Ramos (cell line): Measurements from ENCODE around the gene CAMK2G.
"Not testable (repeated sequence)": the region's sequence is repeated elsewhere in the genome, so short reads cannot be mapped to it uniquely, and the experiment has no call there.

ENCODE experiments used
- in situ Hi-C: fragments of 300-500 bp; cut with MboI; formaldehyde crosslinking; loops from one replicate; pipeline ENCODE4 v1.14.3; 2022; ENCODE audit warnings: low sequenced_read_pairs; ENCODE audit not compliant: unreplicated experiment

The CAMK2G gene

DNA sequence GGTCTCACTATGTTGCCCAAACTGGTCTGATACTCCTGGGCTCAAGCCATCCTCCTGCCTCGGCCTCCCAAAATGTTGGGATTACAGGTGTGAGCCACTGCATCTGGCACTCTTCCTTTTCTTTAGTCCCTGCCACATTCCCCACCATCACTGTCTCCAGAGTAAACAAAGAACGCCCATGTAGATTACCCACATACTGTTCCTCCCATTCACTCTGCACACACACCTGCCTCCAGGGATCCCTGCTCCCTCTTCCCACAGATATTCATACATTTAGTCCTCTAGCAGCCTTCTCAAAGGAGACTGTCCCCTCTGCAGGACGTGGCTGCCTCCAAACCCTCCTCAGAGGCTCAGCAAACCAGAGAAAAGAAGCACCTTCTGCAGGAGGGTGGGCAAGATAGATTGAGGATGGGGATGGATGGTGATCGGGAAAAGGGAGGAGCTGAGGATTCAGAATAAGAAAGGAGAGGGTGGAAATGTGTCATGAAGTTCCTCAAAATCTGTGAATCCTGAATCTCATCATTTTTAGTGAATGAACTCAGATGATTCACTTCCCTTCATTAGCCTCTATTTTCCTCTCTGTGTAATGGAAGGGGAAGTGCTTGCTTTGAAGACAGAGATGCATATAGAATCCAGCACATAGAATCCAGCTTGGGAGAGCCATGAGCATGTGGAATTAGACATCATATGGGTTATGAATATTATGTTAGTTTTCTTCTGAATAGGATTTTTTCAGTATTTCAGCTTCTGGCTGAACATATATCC lies 31.1 kb upstream of the CAMK2G start:
- in situ Hi-C loops: no loop called here

DNA sequence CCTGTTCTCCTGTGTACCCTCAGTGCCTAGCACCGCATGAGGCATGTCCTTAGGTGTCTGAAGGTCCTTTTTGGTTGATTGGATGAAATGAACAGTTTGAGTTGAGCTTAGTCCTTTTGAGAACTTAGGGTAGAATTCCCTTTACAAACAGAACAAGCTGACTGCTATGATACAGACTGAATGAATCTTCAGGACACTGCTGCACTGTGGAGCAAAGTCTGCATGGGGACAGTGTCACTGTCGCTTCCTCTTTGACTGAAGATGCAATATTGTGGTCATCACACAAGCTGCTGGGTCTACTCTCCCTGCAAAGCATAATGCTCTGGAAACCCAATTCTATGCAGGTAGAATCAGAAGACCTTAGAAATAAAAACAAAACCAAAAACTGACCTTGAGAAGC lies 28.0 kb upstream of the CAMK2G start:
- in situ Hi-C loops: no loop called here

DNA sequence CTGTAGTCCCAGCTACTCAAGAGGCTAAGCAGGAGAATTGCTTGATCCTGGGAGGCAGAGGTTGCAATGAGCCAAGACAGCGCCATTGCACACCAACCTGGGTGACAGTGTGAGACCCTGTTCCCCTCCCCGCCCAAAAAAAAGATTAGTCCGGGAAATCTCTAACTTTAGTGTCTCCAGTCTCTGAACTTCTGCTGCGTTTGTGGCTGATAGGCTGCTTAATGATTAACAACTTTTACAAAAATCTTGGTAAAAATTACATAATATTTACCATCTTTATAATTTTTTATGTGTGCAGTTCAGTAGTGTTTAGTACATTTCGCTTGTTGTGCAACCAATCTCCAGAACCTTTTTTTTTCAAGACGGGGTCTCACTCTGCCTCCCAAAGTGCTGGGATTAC lies 26.9 kb upstream of the CAMK2G start:
- in situ Hi-C loops: no loop called here

DNA sequence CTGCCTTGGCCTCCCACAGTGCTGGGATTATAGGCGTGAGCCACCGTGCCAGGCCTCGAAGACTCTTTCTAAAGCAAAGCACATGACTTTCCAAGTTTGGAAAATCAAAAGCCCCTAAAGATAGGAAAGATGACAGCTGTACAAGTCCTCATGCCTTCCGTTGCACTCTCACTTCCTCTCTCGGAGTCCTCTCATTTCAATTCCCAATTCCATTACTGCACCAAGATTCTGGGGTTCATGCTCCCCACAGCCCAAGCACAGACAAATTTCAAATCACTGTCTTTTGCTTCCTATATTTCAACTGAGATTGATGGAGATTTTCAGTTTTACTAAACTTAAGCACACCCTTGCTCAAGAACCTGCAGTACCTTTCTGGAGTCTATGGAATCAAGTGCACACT lies 25.7 kb upstream of the CAMK2G start:
- in situ Hi-C loops: no loop called here

DNA sequence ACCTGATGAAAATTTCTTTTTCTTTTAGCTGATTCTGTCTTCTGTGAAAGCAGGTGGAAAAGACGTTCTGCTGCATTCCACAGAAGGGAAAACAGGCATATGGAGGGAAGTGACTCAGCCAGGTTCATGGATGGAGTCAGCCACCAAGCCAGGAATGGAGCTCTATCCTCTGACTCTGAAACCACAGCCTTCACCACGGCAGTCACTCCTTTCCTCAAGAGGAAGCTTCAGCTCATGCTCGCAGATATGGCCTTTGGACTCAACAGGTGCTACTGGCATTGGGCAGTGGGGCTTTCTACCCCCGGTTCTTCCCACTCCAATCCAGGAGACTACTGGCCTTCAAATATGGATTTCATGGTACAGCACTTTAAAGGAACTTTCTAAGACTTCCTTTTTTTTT lies 25.1 kb upstream of the CAMK2G start:
- in situ Hi-C loops: no loop called here

DNA sequence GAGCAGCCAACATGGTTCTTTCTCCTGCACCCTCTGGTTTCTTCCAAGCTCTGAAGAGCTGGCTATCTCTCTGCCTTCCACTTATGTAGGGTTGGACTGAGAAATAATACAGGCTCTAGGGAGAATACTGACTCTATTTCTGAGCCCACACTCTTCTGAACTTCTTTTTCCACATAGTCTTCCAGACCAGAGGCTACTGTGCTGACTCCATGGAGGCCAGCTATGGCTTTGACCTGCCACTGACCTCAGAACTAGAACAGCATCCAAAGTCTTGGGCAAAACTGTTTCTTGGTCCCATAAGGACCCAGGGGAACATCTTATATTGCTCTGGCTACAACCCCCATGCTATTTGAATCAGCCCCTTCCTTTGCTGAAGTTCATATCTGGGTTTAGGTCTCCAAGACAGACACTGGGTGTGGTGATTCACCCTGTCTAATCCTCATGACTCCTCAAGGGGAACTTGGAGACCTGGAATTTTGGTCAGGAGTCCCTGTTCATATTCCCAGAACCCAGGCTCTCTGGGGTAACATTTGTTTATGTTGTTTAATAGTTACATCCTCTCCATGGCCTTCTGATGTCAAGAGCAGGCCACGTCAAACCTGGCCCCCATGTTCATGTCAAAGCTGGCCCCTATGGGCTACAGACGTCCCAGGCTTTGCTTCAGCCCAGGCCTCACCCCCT lies 24.5 kb upstream of the CAMK2G start:
- in situ Hi-C loops: no loop called here

DNA sequence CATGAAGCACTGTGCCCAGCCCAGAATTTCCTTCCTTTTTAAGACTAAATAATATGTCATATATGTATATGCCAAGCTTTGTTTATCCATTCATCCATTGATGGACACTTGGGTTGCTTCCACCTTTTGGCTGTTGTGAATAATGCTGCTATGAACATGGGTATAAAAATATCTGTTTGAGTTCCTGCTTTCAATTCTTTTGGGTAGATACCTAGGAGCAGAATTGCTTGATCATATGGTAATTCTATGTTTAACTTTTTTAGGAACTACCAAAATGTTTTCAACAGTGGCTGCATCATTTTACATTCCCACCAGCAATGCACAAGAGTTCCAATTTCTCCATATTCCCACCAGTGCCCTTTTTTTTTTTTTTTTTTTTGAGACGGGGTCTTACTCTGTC lies 23.3 kb upstream of the CAMK2G start:
- in situ Hi-C loops: no loop called here

DNA sequence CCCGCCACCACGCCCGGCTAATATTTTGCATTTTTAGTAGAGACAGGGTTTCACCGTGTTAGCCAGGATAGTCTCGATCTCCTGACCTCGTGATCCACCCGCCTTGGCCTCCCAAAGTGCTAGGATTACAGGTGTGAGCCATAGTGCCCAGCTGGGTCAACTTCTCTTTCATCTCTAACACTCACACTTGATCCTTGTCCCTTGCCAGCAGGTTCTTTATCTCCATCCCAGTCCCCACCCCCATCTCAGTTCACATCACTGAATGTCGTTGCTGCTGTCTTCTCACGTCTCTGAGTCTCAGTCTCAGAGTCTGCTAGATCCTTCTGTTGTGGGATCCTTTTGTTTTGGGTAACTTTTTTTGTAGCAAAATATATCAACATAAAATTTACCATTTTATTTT lies 21.0 kb upstream of the CAMK2G start:
- in situ Hi-C loops: not testable (repeated sequence)

DNA sequence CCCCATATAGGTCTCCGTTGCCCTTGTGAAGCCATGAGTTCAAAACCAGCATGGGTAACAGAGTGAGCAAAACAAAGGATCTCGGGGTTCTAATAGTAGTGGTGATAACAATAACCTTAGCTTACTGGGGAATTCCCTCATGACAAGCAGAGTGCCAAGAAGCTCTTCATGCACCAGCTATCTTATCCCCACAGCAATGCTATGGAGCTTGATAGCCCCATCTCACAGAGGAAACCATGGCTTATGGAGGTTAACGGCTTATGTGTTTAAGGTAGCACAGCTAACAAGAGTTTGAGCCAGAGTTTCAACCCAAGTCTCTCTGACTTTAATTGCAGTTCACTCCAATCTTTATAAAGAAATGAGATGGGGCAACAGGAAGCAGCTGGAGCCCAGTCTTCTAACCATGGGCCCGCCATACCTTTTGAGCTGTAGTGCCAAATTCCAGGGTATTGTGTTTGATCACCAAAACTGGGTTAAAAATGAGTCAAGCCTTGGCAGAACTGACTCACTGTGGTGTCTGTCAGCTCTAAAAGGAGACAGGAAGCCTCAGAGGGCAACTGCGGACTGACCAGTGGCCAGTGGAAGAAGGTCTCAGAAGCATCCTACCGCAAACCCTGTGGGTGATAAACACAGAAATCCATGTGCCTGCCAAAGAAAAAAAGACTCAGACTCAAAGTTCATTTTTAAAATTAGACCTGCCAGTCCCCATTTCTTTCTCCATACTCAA lies 20.1 kb upstream of the CAMK2G start:
- in situ Hi-C loops: loop anchor here (5.0 kb wide), 1 partner anchor 38 kb away; no protein-coding TSS in a partner anchor

DNA sequence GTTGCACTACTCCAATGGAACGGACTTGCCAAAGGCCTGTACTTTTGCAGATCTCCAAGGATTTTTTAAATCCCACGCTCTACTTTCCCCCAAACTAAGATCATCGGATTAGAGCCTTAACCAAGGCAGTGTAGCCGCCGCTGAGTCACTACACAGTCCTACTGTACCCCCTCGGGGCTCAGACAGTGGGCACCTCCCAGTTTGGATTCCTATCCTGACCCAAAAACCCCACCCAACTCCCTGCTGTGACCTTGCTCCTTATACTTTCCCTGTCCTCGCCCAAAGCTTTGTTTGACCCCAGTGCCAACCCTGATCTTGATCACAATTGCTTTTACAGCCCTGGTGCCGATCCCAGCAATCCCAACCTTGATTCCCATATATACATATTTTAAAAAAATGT lies 19.1 kb upstream of the CAMK2G start:
- in situ Hi-C loops: loop anchor here (5.0 kb wide), 1 partner anchor 39 kb away; no protein-coding TSS in a partner anchor

DNA sequence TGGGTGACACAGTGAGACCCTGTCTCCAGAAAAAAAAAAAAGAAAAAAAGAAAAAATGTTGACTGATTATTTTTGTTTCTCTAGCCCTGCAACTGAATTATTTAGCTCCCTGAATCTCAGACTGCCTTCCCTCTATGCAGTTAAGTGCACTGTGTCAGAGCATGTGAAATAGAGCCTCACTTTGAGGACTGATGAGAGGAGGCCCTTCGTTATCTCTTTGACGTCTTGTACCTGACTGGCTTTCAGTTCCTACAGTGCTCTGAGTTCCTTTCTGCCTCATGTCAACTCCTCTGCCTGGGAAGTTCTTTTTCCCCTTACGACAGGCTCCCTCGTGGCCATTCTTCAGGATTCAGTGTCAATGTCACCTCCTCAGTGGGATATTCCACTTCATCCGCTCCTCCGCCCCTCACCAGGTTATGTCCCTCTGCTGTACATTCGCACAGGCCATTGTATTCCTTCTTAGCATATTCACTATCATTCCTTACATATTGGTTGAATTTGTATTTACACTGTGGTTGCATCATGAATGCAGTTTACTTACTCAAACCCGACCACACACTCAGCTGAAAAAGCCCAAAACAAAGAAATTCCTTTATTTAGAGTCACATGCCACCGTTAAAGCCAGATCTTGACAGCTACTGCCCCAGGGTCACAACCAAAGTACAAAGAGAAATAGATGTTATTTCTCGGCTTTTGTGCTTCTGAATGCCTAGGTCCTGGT lies 18.1 kb upstream of the CAMK2G start:
- in situ Hi-C loops: loop anchor here (5.0 kb wide), 1 partner anchor 40 kb away; no protein-coding TSS in a partner anchor

DNA sequence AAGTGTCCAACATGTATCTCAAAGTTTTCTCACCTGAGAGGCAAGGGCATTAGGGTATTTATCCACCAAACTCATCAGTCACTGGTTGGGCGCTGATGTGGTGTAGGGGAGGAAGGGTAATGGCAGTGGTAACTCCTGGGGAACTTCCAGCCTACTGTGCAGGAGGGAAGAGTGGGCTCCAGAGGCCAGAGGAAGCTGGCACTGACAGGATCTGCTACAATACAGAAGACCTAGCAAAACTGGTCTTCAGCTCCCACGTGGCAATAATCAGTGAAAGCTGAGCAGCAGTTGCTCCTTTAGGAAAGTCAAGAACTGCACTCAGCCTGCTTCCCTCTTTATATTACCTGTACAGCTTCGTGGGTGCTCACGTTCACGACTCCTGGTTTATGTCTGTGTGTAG lies 17.2 kb upstream of the CAMK2G start:
- in situ Hi-C loops: loop anchor here (5.0 kb wide), 1 partner anchor 41 kb away; no protein-coding TSS in a partner anchor

DNA sequence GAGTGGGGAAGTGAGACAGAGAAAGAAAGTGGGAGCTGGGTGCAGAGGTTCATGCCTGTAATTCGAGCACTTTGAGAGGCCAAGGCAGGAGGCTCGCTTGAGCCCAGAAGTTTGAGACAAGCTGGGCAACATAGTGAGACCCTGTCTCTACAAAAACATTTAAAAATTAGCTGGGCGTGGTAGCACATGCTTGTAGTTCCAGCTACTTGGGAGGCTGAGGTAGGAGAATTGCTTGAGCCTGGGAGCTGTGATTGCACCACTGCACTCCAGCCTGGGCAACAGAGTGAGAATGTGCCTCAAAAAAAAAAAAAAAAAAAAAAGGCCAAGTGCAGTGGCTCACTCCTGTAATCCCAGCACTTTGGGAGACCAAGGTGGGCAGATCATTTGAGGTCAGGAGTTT lies 16.5 kb upstream of the CAMK2G start:
- in situ Hi-C loops: loop anchor here (5.0 kb wide), 1 partner anchor 41 kb away; no protein-coding TSS in a partner anchor

DNA sequence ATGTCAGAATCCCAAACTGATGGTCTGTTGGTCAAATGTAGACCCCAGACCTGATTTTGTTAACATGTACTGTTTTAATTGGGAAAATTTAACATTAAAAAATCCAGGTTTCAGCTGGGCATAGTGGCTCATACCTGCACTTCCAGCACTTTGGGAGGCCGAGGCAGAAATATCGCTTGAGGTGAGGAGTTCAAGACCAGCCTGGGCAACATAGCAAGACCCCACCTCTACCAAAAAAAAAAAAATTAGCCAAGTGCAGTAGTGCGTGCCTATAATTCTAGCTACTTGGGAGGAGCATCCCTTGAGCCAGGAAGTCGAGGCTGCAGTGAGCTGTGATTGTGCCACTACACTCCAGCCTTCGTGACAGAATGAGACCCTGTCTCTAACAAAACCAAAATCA lies 15.9 kb upstream of the CAMK2G start:
- in situ Hi-C loops: loop anchor here (5.0 kb wide), 1 partner anchor 42 kb away; no protein-coding TSS in a partner anchor

DNA sequence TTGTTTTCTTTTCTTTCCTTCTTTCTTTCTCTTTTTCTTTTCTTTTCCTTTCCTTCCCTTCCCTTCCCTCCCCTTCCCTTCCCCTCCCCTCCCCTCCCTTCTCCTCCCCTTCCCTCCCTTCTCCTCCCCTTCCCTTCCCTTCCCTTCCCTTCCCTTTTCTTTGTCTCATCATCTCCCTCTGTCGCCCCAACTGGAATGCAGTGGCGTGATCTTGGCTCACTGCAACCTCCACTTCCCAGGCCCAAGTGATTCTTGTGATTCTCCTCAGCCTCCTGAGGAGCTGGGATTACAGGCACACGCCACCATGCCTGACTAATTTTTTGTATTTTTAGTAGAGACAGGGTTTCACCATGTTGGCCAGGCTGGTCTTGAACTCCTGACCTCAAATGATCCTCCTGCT lies 15.1 kb upstream of the CAMK2G start:
- in situ Hi-C loops: not testable (repeated sequence)

DNA sequence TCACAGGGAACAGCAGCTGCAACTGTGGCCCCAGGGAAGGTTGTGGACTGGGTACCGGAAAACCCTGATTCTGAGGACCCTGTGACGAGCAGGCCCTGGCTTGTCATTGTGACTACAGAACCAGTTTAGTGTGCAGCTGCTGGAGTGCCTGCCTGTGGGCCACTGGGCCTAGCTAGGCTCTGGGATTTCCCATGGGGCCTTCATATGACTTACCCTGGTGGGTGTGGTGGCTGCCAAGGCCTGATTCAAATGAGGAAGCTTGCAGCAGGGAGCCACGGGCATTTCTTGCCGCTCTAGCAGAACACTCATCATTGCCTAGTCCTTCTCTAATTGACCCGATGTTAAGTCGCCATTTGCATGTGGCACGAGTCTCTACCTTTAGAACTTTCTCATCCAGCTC lies 14.7 kb upstream of the CAMK2G start:
- in situ Hi-C loops: no loop called here

DNA sequence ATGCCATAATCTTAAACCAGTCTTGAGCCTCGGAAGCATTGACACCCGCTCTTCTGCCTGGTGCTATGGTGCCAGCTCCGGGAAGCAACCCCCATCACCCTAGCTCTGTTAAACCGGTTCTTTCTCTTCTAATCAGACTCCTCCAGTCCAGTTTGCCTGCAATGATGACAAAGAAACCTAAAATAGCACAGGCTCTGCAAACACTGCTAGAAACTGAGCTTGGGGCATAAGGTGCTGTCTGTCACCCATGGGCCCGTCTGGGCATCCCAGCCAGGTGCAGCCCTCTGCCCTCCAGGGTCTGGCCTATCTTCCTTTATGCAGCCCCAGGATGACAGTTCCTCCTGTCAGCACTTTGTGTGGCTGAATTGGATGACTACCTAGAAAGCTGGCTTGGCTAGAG lies 14.2 kb upstream of the CAMK2G start:
- in situ Hi-C loops: no loop called here

DNA sequence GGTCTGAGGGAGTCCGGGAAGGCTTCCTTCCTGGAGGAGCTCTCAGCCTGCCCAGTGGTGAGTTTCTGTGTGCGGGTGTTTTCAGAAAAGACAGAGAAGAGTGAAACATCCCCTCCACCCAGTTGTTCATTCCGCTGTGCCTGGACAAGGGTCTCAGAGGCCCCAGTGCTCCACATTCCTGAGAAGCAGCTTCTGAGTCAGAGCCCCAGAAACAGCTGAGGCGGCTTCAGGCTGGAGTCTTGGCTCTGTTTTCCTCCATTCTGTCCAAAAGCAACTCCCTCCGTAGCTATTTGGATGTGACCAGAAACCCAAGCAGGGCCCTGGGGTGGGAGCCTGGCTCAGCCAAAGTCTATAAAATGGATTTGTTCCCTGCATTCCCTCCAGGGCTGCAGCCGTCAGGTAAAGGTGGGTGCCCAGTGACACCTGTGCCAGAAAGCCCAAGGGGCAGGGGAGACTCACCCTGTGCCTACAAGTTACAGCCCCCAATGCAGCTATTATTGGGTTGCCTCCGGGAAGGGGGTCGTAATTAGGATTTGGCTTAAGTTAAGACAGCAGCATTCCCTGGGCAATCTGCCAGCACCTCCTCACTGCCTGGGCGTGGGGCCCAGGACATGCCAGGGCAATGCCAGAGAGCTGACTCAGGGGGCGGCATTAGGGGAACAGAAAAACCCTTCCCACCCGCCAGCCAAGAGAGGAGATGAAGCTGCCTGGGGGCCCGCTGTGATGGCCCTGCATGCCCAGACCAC lies 13.1 kb upstream of the CAMK2G start:
- in situ Hi-C loops: no loop called here

DNA sequence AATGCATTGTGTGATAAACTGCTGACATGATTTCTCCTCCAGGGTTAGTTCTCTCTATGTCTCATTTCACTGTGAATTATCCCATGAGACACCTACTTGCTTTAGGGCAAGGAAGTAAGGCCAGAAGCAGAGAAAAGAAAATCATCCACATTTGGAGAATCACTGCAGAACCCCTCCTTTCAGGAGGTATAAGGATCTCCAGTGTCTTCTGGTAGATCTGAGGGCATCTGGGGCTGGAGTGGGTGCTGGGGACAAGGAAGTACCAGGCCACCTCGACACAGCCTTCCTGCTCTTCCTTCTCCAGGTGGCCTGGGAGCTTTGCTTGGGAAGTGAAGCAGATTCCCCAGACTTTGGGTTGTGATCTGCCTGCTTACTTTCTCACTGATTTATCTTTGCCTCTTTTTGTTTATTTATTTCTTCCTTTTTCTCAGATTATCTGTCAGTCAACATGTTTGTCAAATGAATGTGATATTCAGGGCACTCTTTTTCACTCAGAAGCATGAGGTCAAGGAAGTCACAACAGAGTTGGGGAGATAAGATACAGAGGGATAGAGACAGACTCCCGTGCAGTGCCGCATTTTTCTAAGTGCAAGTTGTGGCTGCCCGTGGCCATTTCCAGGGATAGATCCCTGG lies 12.4 kb upstream of the CAMK2G start:
- in situ Hi-C loops: no loop called here
